Karpas-422 (cell line): ENCODE data around the gene OR6C65. TPM values are rescaled to one million over a fixed set of nuclear protein-coding genes. Genes with fewer than 3 reads are reported as not detected.
"Not testable (repeated sequence)": the region's sequence is repeated elsewhere in the genome, so short reads cannot be mapped to it uniquely, and the experiment has no call there.

Source experiments
- DNase-seq: peaks from one replicate; pipeline ENCODE4 v3.0.0-alpha.2; 2015
- H2AFZ ChIP-seq: fragments of 200-600 bp; sonication (generic); 2 replicates; pipeline ENCODE4 v1.6.1; 2014; ENCODE audit warnings: antibody characterized with exemption, low read length, mixed read lengths
- H3K27ac ChIP-seq: fragments of 200-600 bp; sonication (generic); 2 replicates; pipeline ENCODE4 v1.5.1; 2014; ENCODE audit warnings: mild to moderate bottlenecking, low read length, moderate library complexity
- H3K27me3 ChIP-seq: fragments of 200-600 bp; sonication (generic); 2 replicates; pipeline ENCODE4 v1.6.1; 2014; ENCODE audit warnings: low read length, mixed read lengths
- H3K36me3 ChIP-seq: fragments of 200-600 bp; sonication (generic); 2 replicates; pipeline ENCODE4 v1.6.1; 2014; ENCODE audit warnings: low read length, mixed read lengths; ENCODE audit not compliant: insufficient read depth
- H3K4me1 ChIP-seq: fragments of 200-600 bp; sonication (generic); 2 replicates; pipeline ENCODE4 v1.6.1; 2014; ENCODE audit warnings: mild to moderate bottlenecking, low read length, mixed read lengths
- H3K4me2 ChIP-seq: fragments of 200-600 bp; sonication (generic); 2 replicates; pipeline ENCODE4 v1.6.1; 2014; ENCODE audit warnings: low read length, low read depth, mild to moderate bottlenecking; ENCODE audit not compliant: poor library complexity, severe bottlenecking
- H3K4me3 ChIP-seq: fragments of 200-600 bp; sonication (generic); 2 replicates; pipeline ENCODE4 v1.5.1; 2014; ENCODE audit warnings: mild to moderate bottlenecking, antibody characterized with exemption, low read length, mixed read lengths
- H3K79me2 ChIP-seq: fragments of 200-600 bp; sonication (generic); 2 replicates; pipeline ENCODE4 v1.6.1; 2014; ENCODE audit warnings: mild to moderate bottlenecking, low read length, mixed read lengths
- H3K9ac ChIP-seq: fragments of 200-600 bp; sonication (generic); 2 replicates; pipeline ENCODE4 v1.6.0; 2014; ENCODE audit warnings: low read length
- H3K9me2 ChIP-seq: fragments of 200-600 bp; sonication (generic), shearing (Covaris generic); replicated peaks from 2 replicates; pipeline ENCODE4 v1.6.0; 2014; ENCODE audit warnings: mild to moderate bottlenecking, low read length, moderate library complexity; ENCODE audit not compliant: insufficient read depth
- H3K9me3 ChIP-seq: fragments of 300-700, 200-600 bp; sonication (generic); 2 replicates; pipeline ENCODE4 v1.6.1; 2014; ENCODE audit warnings: low read length, mixed read lengths
- H4K20me1 ChIP-seq: fragments of 200-600 bp; sonication (generic); 2 replicates; pipeline ENCODE4 v1.6.1; 2014; ENCODE audit warnings: mild to moderate bottlenecking, antibody characterized with exemption, low read length, low read depth; ENCODE audit not compliant: insufficient read depth
- total RNA-seq: library from RNA; depleted of rRNA; stranded (reverse); fragments of >200 nt; shearing (Covaris generic); gene quantifications from 2 replicates; pipeline ENCODE4 v1.2.3, GENCODE V29; 2014; ENCODE audit warnings: low replicate concordance

The OR6C65 gene
- total RNA-seq, 1 experiment from 2014 or later: not detected

GRCh38 chr12:55407866-55408265 lies 7.5 kb downstream of the OR6C65 start:
- Histone ChIP-seq H3K27me3 (no peaks in the 10 kb centered on the region), H4K20me1 (no peaks in the 10 kb centered on the region), H3K9me2 (no peaks in the 10 kb centered on the region), H3K9me3 (no peaks in the 10 kb centered on the region), H3K79me2 (no peaks in the 10 kb centered on the region), H3K4me2 (no peak overlapping the region), H2AFZ (no peak overlapping the region), H3K4me1 (no peaks in the 10 kb centered on the region), H3K27ac (no peak overlapping the region), H3K36me3 (no peaks in the 10 kb centered on the region), H3K4me3 (no peak overlapping the region), H3K9ac (no peak overlapping the region)
- DNase-seq: no peak

- not testable (repeated sequence) for H3K27me3 ChIP-seq, H3K27ac ChIP-seq, H4K20me1 ChIP-seq, H3K79me2 ChIP-seq, H3K36me3 ChIP-seq, H3K9ac ChIP-seq, H3K9me2 ChIP-seq, DNase-seq, H3K9me3 ChIP-seq, H3K4me2 ChIP-seq, H3K4me3 ChIP-seq, H2AFZ ChIP-seq, H3K4me1 ChIP-seq
These were observed 8.8 kb downstream of the OR6C65 start for GRCh38 chr12:55409133-55409532.

GRCh38 chr12:55412138-55412537 lies 11.8 kb downstream of the OR6C65 start:
- not testable (repeated sequence) for H3K9me2 ChIP-seq, H3K27me3 ChIP-seq, H3K4me3 ChIP-seq, H3K79me2 ChIP-seq, DNase-seq, H3K4me2 ChIP-seq, H3K4me1 ChIP-seq, H4K20me1 ChIP-seq, H3K9ac ChIP-seq, H2AFZ ChIP-seq, H3K27ac ChIP-seq, H3K36me3 ChIP-seq, H3K9me3 ChIP-seq

- H3K9me2 ChIP-seq, H3K4me1 ChIP-seq, H3K27ac ChIP-seq, H3K9ac ChIP-seq, H4K20me1 ChIP-seq, DNase-seq, H3K36me3 ChIP-seq, H3K4me2 ChIP-seq, H2AFZ ChIP-seq, H3K4me3 ChIP-seq, H3K9me3 ChIP-seq, H3K79me2 ChIP-seq, H3K27me3 ChIP-seq: not testable (repeated sequence)
These were observed 13.4 kb downstream of the OR6C65 start for GRCh38 chr12:55413498-55414388.

- not testable (repeated sequence) for H2AFZ ChIP-seq, H3K9me2 ChIP-seq, DNase-seq, H3K4me2 ChIP-seq, H3K4me3 ChIP-seq, H3K36me3 ChIP-seq, H3K27ac ChIP-seq, H3K9ac ChIP-seq, H3K4me1 ChIP-seq, H4K20me1 ChIP-seq, H3K27me3 ChIP-seq, H3K79me2 ChIP-seq, H3K9me3 ChIP-seq
These were observed 14.1 kb downstream of the OR6C65 start for GRCh38 chr12:55414396-55414823.

GRCh38 chr12:55414889-55415288 lies 14.6 kb downstream of the OR6C65 start:
- H3K4me3 ChIP-seq, H3K4me2 ChIP-seq, H3K36me3 ChIP-seq, H3K27ac ChIP-seq, H4K20me1 ChIP-seq, H3K4me1 ChIP-seq, H3K9me2 ChIP-seq, H3K9ac ChIP-seq, H3K79me2 ChIP-seq, H2AFZ ChIP-seq, DNase-seq, H3K27me3 ChIP-seq, H3K9me3 ChIP-seq: not testable (repeated sequence)

GRCh38 chr12:55416961-55417360 lies 16.6 kb downstream of the OR6C65 start:
- Histone ChIP-seq H3K9me2 (no peaks in the 10 kb centered on the region), H3K4me1 (no peaks in the 10 kb centered on the region), H4K20me1 (no peaks in the 10 kb centered on the region), H2AFZ (no peak overlapping the region), H3K4me2 (no peak overlapping the region), H3K27ac (no peak overlapping the region), H3K36me3 (no peaks in the 10 kb centered on the region), H3K79me2 (no peaks in the 10 kb centered on the region), H3K27me3 (no peaks in the 10 kb centered on the region), H3K4me3 (no peak overlapping the region), H3K9ac (no peak overlapping the region), H3K9me3 (no peaks in the 10 kb centered on the region)
- DNase-seq: no peak

- Histone ChIP-seq H2AFZ (no peak overlapping the region), H3K9me2 (no peaks in the 10 kb centered on the region), H4K20me1 (no peaks in the 10 kb centered on the region), H3K4me1 (no peaks in the 10 kb centered on the region), H3K27ac (no peak overlapping the region), H3K9ac (no peak overlapping the region), H3K9me3 (no peaks in the 10 kb centered on the region), H3K4me2 (no peak overlapping the region), H3K36me3 (no peaks in the 10 kb centered on the region), H3K27me3 (no peaks in the 10 kb centered on the region), H3K79me2 (no peaks in the 10 kb centered on the region), H3K4me3 (no peak overlapping the region)
- DNase-seq: no peak
These were observed 20.1 kb downstream of the OR6C65 start for GRCh38 chr12:55420307-55420962.
